Bronchial epithelial cell (primary cell): ENCODE measurements around the gene VPS37B. TPM values are rescaled to one million over a fixed set of nuclear protein-coding genes. Genes with fewer than 3 reads are reported as not detected.

ENCODE experiments used
- DNase-seq: peaks from one replicate; pipeline ENCODE4 v3.0.0-alpha.2; 2010; ENCODE audit warnings: low read depth
- FAIRE-seq: peaks from 2 replicates; lab custom pipeline; 2011; peaks lifted over from hg19 to GRCh38; lab: Jason Lieb, UNC
- H3K27me3 ChIP-seq: 2 replicates; pipeline ENCODE4 v1.5.1; 2011; ENCODE audit warnings: low read length; ENCODE audit not compliant: control insufficient read depth, insufficient read depth
- H3K36me3 ChIP-seq: 2 replicates; pipeline ENCODE4 v1.5.1; 2011; ENCODE audit warnings: low read length; ENCODE audit not compliant: control insufficient read depth, insufficient read depth
- H3K4me3 ChIP-seq: 2 replicates; pipeline ENCODE4 v1.5.1; 2011; ENCODE audit warnings: mild to moderate bottlenecking, low read depth, low read length, control low read depth
- CTCF ChIP-seq: IDR thresholded peaks from 2 replicates; pipeline ENCODE4 v1.5.1; 2011; ENCODE audit warnings: mild to moderate bottlenecking, moderate library complexity, low read length, control low read depth, inconsistent platforms; ENCODE audit not compliant: insufficient read depth, severe bottlenecking
- total RNA-seq: library from RNA; depleted of rRNA; stranded (reverse); fragments of >200 nt; gene quantifications from 2 replicates; pipeline ENCODE4 v1.2.1, GENCODE V29; 2014

VPS37B gene
- total RNA-seq, 1 donor from 2014 or later: 25.0 TPM

DNA sequence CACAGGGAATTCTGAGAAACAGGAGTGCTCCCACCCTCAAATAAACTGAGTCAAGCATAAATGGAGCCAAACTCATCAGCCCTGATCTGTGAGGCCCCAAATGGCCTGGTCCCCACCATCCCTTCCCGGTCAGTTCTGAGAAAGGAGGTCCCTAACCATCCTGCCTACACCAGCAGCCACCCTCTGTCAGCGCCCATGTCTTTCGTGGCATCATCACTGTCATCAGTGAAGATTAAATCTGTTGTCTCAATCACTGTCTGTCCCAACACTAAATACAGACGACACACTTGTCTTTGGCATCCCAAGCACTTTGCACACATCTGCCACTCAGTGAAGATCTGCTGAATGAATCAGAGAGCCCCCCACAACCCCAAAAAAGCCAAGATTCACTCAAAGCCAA lies 22.4 kb downstream of the VPS37B start:
- FAIRE-seq (no peak), DNase-seq (no peak)
- Histone ChIP-seq H3K27me3 (no peaks in the 10 kb centered on the region), H3K4me3 (no peak overlapping the region), H3K36me3 (peaks cover 18% of the 10 kb centered on the region)
- no peak for TF ChIP-seq CTCF

GRCh38 chr12:122872815-122873361 lies 23.0 kb downstream of the VPS37B start:
- H3K36me3 ChIP-seq: peaks cover 21% of the 10 kb centered on the region
- H3K27me3 ChIP-seq: no peaks in the 10 kb centered on the region
- no peak for DNase-seq
- TF ChIP-seq CTCF: no peak
- H3K4me3 ChIP-seq: no peak overlapping the region
- no peak for FAIRE-seq

GRCh38 chr12:122871851-122872780 lies 23.8 kb downstream of the VPS37B start:
- peaks cover 23% of the 10 kb centered on the region for H3K36me3 ChIP-seq
- FAIRE-seq: no peak
- H3K4me3 ChIP-seq: no peak overlapping the region
- no peak for TF ChIP-seq CTCF
- no peaks in the 10 kb centered on the region for H3K27me3 ChIP-seq
- DNase-seq: peak; percentile 88

- no peak for TF ChIP-seq CTCF
- H3K4me3 ChIP-seq: no peak overlapping the region
- H3K36me3 ChIP-seq: peaks cover 28% of the 10 kb centered on the region
- no peak for DNase-seq
- no peaks in the 10 kb centered on the region for H3K27me3 ChIP-seq
- no peak for FAIRE-seq
Measured at GRCh38 chr12:122870867-122871664, 24.9 kb downstream of the VPS37B start.

DNA sequence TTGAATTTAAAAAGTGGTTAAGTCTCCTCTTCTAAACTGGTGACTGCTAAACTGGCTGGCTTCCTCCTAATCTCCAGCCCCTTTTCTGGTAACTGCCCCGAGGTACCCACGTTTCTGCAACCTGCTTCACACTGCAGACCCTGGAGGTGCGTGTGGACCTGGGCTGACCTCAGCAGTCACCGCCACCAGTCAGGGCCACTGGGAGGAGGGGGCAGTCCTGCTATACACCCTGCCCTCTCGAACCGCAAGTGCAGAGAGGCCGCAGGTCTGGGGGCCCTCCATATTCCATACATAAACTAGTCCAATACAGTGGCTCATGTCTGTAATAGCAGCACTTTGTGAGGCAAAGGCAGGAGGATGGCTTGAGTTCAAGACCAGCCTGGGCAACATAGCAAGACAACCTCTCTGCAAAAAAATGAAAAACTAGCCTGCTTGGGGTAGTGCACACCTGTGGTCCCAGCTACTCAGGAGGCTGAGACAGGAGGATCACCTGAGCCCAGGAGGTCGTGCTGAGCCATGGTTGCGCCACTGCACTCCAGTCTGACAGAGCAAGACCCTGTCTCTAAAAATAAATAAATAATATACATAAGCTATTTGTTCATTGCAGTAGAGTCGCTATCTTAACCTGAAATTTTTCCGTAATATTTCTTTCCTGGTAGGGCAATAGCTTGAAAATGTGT lies 25.6 kb downstream of the VPS37B start:
- FAIRE-seq: no peak
- no peak for DNase-seq
- Histone ChIP-seq H3K4me3 (no peak overlapping the region), H3K36me3 (peaks cover 34% of the 10 kb centered on the region), H3K27me3 (no peaks in the 10 kb centered on the region)
- no peak for TF ChIP-seq CTCF
